HG03565 (cell line): Measurements from ENCODE around the gene FUT2.

ENCODE experiments used
- ATAC-seq: cut with Tn5 transposase; IDR thresholded peaks from one replicate; pipeline ENCODE4 v1.9.1; 2021; ENCODE audit warnings: mild to moderate bottlenecking, moderate library complexity; ENCODE audit not compliant: unreplicated experiment

FUT2 gene

DNA sequence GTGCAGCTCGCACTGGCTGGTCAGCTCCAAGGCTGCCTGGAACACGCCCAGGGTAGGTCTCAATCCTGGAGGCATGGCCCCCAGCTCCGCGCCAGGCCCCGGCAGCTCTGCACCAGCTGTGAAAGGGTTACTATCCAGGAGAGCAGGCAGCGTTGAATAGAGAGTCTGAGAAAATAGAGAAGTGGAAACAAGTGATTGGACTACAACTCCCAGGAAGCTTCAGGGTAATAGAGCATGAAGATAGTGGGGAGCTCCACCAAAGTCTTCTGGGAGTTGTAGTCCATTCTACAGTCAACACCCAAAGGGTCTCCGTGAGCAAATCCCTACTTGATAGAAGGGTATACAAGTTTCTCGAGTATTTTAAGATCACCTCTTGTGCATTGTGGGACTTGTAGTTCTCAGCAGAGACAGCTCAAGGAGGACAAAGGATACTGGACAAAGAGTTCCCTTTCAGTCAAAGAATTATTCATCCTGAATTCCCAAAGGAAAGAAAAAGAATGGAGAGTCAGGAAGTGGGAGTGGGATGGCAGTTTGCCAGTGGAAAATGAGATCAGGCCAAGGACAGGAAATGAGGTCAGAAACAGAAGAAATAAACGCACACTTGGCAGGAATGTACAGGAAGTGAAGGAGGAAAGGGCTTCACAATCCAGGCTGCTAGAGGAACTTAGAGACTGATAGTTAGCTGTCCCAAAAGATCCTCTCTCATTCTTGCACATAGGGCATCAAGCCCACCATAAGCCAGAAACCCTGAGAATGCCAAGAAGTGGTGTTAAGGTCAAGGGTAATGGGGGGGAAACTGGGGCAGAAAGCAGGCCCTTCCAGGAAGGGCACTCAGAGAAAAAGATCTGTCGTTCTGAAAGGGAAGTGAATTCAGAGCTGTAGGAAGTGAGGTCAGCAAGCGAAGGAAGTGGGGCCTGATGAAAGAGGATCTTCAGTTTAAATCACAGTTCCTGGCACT is 29.3 kb downstream of the FUT2 start:
- no peak for ATAC-seq

GRCh38 chr19:48726556-48726955 is 30.8 kb downstream of the FUT2 start:
- no peak for ATAC-seq

- no peak for ATAC-seq
These were observed 33.3 kb downstream of the FUT2 start for GRCh38 chr19:48728911-48729664.

DNA sequence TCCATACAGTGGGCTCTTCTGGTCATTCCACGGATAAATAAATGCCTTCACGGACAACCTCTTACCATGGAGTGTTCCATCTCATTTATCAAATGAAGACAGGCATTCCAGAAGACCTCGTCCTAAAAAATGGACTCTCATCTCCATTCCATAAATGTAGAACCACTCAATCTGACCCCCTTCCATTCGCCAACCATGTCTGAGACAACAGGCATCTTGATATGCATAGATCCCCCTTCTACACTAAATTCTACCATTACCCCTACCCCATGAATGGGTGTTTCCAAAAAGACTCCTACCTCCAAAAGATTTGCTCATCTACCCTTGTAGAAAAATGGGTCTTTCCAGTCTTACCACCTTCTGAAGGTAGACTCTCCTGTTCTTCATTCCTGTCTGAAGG is 35.7 kb downstream of the FUT2 start:
- no peak for ATAC-seq

GRCh38 chr19:48734625-48735024 is 38.9 kb downstream of the FUT2 start:
- no peak for ATAC-seq

GRCh38 chr19:48735031-48735615 is 39.4 kb downstream of the FUT2 start:
- no peak for ATAC-seq

- ATAC-seq, result no peak
These were observed 41.7 kb downstream of the FUT2 start for GRCh38 chr19:48737360-48737998.

GRCh38 chr19:48738557-48739403 is 43.0 kb downstream of the FUT2 start:
- ATAC-seq, result peak; percentile 76

- ATAC-seq, result no peak
These were observed 43.8 kb downstream of the FUT2 start for GRCh38 chr19:48739404-48740163.

DNA sequence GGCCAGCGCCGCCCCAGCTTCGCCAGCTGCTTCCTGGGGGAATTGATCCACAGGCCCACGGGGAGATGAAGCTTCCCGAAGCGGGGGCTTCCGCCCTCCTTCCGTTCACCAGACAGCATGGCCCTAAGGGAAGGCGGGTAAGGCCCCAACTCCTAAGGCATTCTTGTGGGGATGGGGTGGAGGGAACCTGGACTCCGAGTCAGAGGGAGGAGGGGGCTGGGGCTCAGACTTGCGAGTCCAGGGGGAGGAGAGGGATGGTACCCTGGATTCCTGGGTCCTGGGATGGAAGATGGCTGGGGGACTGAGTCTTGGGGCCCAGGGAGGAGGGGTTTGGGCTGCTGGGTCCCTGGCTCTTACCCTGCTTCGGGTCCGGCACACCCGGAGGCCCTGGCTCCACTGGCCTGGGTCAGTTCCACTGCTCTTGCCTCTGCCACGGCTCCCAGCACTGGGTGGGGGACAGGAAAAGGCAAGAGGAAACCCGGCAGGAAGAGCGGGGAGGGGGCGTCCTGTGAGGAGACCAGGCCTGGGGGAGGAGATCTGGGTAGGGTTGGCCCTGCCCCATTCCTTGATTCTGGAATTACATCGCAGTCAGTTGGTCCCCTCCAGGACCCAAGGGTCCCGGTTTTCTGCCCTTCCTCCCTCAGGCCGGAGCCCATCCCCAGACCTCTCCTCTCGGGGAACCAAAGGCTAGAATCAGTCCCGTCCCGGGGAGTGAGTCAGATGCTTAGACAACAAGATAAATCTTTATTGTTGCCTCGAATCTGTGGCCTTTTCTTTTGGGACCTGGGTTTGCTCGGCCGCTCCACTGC is 44.6 kb downstream of the FUT2 start, which contains the start of gene RASIP1:
TSS of gene RASIP1 (minus strand) at position 447 of the 809 bp plus-strand sequence. CDS start at position 119, 328 bp downstream.
- no peak for ATAC-seq

- no peak for ATAC-seq
These were observed 45.6 kb downstream of the FUT2 start for GRCh38 chr19:48741129-48741999.

DNA sequence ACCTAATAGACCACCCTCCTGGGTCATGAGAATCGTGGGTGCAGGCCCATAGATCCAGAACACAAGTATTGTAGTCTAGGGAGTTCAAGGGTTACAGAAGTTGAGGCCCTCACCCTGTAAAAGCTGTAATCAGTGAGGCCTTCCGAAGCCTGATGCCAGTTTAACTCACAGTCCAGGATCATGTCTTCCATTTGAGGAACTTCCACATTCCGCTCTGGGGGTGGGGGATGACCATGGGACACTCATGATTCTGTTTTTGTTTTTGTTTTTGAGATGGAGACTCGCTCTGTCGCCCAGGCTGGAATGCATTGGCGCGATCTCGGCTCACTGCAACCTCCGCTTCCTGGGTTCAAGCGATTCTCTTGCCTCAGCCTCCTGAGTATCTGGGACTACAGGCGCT is 46.3 kb downstream of the FUT2 start:
- no peak for ATAC-seq

DNA sequence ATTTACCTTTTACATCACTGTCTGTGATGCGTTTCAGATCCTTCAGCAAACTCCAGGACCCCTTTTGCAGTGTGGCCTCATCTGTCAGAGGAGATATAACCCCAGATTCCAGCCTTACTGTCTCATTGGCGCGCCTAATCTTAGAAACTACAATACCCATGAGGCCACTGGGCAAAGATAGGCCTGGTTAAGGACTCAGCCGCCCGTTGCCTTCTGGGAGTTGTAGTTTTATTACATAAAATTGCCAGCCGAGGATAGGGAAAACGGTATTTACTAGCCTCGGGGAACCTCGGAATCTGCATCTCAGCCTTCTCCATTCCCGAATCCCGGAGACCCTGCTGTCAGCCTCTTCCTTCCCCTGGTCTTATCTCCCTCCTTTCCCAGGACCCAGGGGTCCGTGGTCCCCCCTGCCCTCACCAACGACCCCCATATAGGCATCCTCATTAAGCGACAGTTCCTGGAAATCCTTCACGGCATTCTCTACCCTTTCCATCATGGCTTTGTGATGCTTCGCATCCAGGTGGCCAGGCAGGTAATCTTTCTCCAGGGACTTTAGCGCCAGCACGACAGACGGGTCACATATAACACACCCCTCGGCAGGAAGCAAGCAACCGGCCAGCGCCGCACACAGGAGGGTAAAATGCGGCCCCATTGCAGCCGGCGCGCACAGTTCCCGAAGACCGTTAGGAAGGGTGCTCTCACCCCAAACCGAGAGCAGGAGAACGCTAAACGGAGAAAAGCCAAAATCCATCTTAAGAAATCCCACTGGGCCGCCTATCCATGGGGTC is 49.6 kb downstream of the FUT2 start:
- ATAC-seq, result no peak

DNA sequence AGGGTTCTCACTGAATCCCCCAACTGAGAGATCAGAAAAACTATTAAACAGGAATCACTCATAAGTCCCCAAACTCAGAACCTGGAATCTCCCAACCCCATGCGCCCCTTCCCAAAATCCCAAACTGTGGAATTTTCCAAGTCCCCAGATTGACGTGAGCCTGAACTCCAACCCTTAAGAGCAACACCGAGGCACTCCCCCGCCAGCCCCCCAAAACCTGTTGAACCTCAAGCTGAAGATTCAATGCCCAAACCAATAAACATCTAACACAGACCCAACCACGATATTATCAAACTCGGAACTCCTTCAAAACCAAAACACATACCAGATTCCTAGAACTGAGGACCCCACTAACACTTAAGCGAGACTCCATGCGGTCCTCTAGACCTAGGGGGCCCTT is 50.3 kb downstream of the FUT2 start:
- no peak for ATAC-seq

- ATAC-seq, result no peak
These were observed 51.2 kb downstream of the FUT2 start, which contains the start of gene IZUMO1 for GRCh38 chr19:48746738-48747575. Gene IZUMO1 (minus strand): TSS chr19:48746909. CDS start chr19:48745859, 1,050 bp downstream.
